Measurements from ENCODE around the gene FBXO22.
"Not testable (repeated sequence)": the region's sequence is repeated elsewhere in the genome, so short reads cannot be mapped to it uniquely, and the experiment has no call there.

FBXO22 gene

DNA sequence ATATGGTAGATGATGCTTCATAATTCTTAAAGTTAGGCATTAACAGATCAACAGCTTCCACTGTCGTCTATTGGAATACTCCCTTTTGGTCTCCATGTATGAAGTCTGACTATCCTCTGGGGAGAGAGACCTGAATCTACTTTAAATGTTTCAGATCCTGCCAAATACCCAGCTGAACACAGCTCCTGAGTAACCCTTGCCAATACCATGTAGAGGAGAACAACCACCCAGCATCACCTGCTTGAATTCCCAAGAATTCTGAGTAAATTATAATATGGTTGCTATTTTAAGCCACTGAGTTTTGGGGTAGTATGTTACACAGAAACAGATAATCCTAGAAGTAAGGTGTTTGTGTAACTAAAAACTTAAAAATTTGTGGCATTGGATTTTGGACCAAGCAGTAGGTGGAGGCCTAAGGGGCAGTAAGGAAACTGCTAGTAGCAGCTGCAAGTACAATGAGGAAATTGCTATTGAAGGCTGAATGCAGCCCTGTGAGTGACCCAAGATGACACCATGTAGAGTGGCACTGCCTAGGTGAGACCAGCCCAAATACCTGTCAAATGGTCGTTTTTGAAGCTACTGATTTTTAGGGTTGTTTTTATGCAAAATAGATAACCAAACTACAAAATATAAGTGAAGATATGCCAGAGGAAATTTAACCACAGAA, 77.6 kb downstream of the FBXO22 start:
- DNase-seq (ENCODE audit: low spot score): no peak

GRCh38 chr15:75982468-75982867, 78.8 kb downstream of the FBXO22 start:
- no peak for DNase-seq (ENCODE audit: low spot score)

- DNase-seq (ENCODE audit: low spot score): not testable (repeated sequence)
Measured at GRCh38 chr15:75984706-75985105, 81.0 kb downstream of the FBXO22 start.

DNA sequence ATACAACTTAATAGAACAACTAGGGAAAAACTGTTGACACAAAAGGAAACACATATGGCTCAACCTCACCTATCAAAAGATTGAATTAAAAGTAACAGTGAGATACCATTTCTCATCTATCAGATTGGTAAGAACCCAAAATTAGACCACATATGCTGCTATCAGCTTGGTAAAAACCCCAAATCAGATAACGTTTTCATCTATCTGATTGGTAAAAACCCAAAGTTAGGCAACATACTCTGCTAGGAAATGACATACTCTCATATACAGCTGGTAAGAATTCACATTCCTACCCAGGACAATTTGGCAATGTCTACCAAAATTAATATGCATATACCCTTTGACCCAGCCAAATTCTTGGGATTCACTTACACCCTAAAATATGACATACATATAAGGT, 82.3 kb downstream of the FBXO22 start:
- no peak for DNase-seq (ENCODE audit: low spot score)

DNA sequence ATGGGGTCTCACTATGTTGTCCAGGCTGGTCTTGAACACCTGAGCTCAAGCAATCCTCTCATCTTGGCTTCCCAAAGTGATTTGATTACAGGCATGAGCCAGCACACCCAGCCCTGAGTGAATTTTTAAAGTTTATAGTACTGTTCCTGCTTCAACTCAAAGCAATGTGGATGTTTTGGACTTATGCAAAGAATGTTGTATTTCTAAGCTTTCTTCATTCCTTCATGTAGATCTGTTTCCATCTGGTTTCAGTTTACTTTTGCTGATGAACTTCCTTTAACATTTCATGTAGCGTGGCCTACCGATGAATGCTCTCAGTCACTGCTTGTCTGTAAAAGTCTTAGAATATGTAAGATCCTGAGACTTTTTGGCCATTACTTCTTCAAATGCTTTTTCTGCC, 85.4 kb downstream of the FBXO22 start:
- no peak for DNase-seq (ENCODE audit: low spot score)

DNA sequence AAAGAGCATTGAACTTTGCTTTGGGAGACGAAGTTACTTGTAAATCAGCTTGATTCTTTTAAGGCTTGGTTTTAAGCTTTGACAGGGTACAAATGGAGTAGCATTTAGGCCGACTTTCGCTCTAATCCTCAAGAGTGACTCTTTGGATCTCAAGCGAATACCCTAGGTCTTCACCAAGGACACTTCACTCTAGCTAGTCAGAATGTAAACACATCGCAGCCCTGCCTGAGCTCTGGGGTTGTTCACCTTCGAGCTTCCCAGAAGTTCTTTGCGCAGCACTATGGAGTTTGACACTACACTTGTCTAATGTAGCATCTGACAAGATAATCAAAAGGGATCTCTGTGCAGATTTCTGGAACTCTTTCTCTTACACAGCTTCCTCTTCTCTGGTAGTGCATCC, 86.2 kb downstream of the FBXO22 start:
- no peak for DNase-seq (ENCODE audit: low spot score)
